ENCODE data around the gene SLC6A12. TPM values are rescaled to one million over a fixed set of nuclear protein-coding genes. Genes with fewer than 3 reads are reported as not detected.

Gene SLC6A12
- total RNA-seq, 1 donor = not detected

GRCh38 chr12:256225-256624 is 42.3 kb upstream of the SLC6A12 start:
- no peak for TF ChIP-seq CTCF (IDR thresholded peaks at IDR 0.05; ENCODE audit: insufficient read depth, low read depth, low read length)
- no peak for DNase-seq (ENCODE audit: low read depth)
- H3K4me3 ChIP-seq (ENCODE audit: low read depth, low read length) = no peak overlapping the region

GRCh38 chr12:254912-255311 is 41.0 kb upstream of the SLC6A12 start:
- TF ChIP-seq CTCF (IDR thresholded peaks at IDR 0.05; ENCODE audit: insufficient read depth, low read depth, low read length) = no peak
- H3K4me3 ChIP-seq (ENCODE audit: low read depth, low read length) = no peak overlapping the region
- DNase-seq (ENCODE audit: low read depth) = no peak

GRCh38 chr12:254039-254438 is 40.1 kb upstream of the SLC6A12 start:
- DNase-seq (ENCODE audit: low read depth) = no peak

GRCh38 chr12:253116-253831 is 39.3 kb upstream of the SLC6A12 start:
- H3K4me3 ChIP-seq (ENCODE audit: low read depth, low read length) = no peak overlapping the region
- TF ChIP-seq CTCF (IDR thresholded peaks at IDR 0.05; ENCODE audit: insufficient read depth, low read depth, low read length) = no peak
- no peak for DNase-seq (ENCODE audit: low read depth)

More at GRCh38 chr12:254039-254438, 40.1 kb upstream of the SLC6A12 start:
- H3K4me3 ChIP-seq (ENCODE audit: low read depth, low read length) = no peak overlapping the region
- no peak for TF ChIP-seq CTCF (IDR thresholded peaks at IDR 0.05; ENCODE audit: insufficient read depth, low read depth, low read length)

GRCh38 chr12:252636-253035 is 38.7 kb upstream of the SLC6A12 start:
- H3K4me3 ChIP-seq (ENCODE audit: low read depth, low read length) = no peak overlapping the region
- TF ChIP-seq CTCF (IDR thresholded peaks at IDR 0.05; ENCODE audit: insufficient read depth, low read depth, low read length) = no peak
- DNase-seq (ENCODE audit: low read depth) = no peak

- no peak for TF ChIP-seq CTCF (IDR thresholded peaks at IDR 0.05; ENCODE audit: insufficient read depth, low read depth, low read length)
- no peak overlapping the region for H3K4me3 ChIP-seq (ENCODE audit: low read depth, low read length)
- no peak for DNase-seq (ENCODE audit: low read depth)
These were observed 33.3 kb upstream of the SLC6A12 start for GRCh38 chr12:247271-247670.

GRCh38 chr12:243381-243780 is 29.4 kb upstream of the SLC6A12 start:
- TF ChIP-seq CTCF (IDR thresholded peaks at IDR 0.05; ENCODE audit: insufficient read depth, low read depth, low read length) = no peak
- H3K4me3 ChIP-seq (ENCODE audit: low read depth, low read length) = no peak overlapping the region
- no peak for DNase-seq (ENCODE audit: low read depth)

Measured in fibroblast of villous mesenchyme (primary cell).